IPS-18a (cell line): Measurements from ENCODE around the gene TMEM219.
"Not testable (repeated sequence)": the region's sequence is repeated elsewhere in the genome, so short reads cannot be mapped to it uniquely, and the experiment has no call there.

ENCODE experiments used
- H3K27ac ChIP-seq: one replicate; pipeline ENCODE4 v1.5.1; 2013; ENCODE audit warnings: low read length
- H3K27me3 ChIP-seq: one replicate; pipeline ENCODE4 v1.6.1; 2013; ENCODE audit warnings: mild to moderate bottlenecking, low read length; ENCODE audit not compliant: control insufficient read depth, insufficient read depth
- H3K36me3 ChIP-seq: one replicate; pipeline ENCODE4 v1.6.1; 2013; ENCODE audit warnings: low read depth, low read length; ENCODE audit not compliant: control insufficient read depth
- H3K4me1 ChIP-seq: one replicate; pipeline ENCODE4 v1.6.1; 2013; ENCODE audit warnings: low read depth, low read length; ENCODE audit not compliant: control insufficient read depth
- H3K4me3 ChIP-seq: one replicate; pipeline ENCODE4 v1.5.1; 2013; ENCODE audit warnings: low read length
- H3K9ac ChIP-seq: one replicate; pipeline ENCODE4 v1.6.1; 2013; ENCODE audit warnings: mild to moderate bottlenecking, low read length, moderate library complexity
- H3K9me3 ChIP-seq: one replicate; pipeline ENCODE4 v1.6.1; 2013; ENCODE audit warnings: low read depth, low read length; ENCODE audit not compliant: control insufficient read depth

Gene TMEM219

DNA sequence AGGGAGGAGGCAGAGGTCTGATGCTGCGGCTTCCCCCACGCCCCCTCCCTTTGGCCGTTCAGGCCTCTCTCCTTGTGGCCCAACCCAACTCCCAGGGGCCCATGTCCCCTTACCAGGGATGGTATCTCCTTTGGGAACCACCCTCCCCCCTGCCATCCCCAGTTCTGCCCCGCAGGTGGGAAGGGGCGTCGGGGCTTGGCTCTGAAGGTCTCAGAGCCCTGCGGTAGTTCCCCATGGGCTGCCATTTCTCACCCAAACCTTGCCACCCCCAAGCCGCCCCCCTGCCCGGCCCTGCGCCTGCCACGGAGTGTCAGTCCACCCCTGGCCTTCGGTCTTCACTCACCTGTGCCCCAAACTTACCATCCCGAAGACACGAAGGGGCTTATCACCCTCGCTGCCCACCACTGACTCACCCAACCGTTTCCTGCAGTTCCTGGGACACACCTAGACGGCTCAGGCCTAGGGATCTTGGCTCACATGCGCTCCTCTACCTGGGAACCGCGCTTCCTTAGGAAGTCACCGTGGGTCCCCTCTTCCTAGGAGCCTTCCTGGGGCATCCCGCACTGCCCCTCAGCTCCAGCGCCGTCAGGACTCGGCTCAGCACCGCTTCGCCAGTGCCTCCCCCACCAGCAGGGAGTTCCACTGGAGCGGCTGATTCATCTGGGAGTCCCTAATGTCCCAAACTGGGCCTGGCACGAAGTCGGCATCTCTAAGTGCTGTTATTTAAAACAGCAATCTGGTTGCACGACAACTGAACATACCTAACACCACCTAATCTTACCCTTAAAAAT lies 50.0 kb downstream of the TMEM219 start:
- H3K4me1 ChIP-seq = peaks cover 4% of the 10 kb centered on the region
- no peaks in the 10 kb centered on the region for H3K36me3 ChIP-seq
- H3K27me3 ChIP-seq = peaks cover 25% of the 10 kb centered on the region
- H3K4me3 ChIP-seq = peak overlapping the region; percentile 74
- H3K27ac ChIP-seq = no peak overlapping the region
- H3K9ac ChIP-seq = no peak overlapping the region
- H3K9me3 ChIP-seq = no peaks in the 10 kb centered on the region

DNA sequence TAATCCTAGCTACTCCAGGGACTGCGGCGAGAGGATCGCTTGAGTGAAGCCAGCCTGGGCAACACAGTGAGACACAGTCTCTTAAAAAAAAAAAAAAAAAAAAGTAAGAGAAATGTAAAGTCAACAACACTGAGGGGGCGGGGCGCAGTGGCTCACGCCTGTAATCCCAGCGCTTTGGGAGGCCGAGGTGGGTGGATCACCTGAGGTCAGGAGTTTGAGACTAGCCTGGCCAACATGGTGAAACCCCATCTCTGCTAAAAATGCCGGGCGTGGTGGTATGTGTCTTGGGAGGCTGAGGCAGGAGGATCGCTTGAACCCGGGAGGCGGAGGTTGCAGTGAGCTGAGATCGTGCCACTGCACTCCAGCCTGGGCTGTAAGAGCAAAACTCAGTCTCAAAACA lies 50.7 kb downstream of the TMEM219 start:
- not testable (repeated sequence) for H3K9ac ChIP-seq, H3K4me3 ChIP-seq
- peaks cover 25% of the 10 kb centered on the region for H3K27me3 ChIP-seq

DNA sequence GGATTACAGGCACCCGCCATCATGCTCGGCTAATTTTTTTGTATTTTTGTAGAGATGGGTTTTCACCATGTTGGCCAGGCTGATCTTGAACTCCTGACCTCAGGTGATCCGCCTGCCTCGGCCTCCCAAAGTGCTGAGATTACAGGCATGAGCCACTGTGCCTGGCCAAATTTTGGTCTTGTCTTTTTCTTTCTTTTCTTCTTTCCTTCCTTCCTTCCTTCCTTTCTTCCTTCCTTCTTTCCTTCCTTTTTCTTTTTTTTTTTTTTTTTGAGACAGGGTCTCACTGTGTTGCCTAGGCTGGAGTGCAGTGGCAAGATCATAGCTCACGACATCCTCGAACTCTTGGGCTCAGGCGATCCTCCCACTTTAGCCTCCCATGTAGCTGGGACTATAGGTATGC lies 53.6 kb downstream of the TMEM219 start:
- H3K36me3 ChIP-seq, H3K4me3 ChIP-seq, H3K4me1 ChIP-seq, H3K9me3 ChIP-seq, H3K9ac ChIP-seq, H3K27ac ChIP-seq: not testable (repeated sequence)
- peaks cover 12% of the 10 kb centered on the region for H3K27me3 ChIP-seq

More for the DNA sequence above, 50.7 kb downstream of the TMEM219 start:
- not testable (repeated sequence) for H3K9me3 ChIP-seq, H3K27ac ChIP-seq, H3K36me3 ChIP-seq, H3K4me1 ChIP-seq

DNA sequence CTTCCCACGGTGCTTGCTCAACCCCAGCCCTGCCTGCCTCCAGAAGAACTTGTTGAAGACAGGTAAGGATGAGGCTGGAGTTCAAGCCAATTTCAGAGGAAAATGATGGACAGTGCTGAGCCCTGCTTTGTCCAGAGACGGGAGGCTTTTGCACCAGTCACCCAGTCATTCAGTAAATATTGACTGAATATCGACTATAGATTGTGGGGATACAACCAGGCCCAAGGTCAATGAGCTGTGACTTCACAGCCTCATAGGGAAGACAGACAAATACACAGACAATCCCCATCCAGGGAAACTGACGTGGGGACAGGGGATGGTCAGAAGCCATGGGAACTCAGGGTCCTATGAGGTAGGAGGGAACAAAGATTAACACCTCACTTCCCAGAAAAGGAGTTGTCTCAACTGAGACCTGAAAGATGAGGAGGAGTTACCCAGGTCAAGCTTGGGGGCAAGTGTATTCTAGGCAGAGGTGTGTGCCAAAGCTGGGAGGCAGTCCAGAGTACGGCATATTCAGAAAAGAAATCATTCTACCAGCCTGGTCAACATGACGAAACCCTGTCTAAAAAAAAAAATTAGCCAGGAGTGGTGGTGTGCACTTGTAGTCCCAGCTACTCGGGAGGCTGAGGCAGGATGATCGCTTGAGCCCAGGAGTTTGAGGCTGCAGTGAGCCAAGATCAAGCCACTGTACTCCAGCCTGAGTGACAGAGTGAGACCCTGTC lies 54.8 kb downstream of the TMEM219 start:
- H3K4me1 ChIP-seq = no peaks in the 10 kb centered on the region
- no peak overlapping the region for H3K27ac ChIP-seq

DNA sequence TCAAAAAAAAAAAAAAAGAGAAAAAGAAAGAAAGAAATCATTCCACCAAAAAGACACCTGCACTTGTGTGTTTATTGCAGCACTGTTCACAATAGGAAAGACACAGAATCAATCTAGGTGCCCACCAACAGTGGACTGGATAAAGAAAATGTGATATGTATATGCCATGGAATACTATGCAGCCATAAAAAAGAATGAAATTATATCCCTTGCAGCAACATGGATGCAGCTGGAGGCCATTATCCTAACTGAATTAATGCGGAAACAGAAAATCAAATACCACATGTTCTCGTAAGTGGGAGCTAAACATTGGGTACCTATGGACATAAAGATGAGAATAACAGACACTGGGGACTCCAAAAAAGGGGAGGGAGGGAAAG lies 55.4 kb downstream of the TMEM219 start:
- no peaks in the 10 kb centered on the region for H3K36me3 ChIP-seq
- H3K9ac ChIP-seq = no peak overlapping the region
- H3K4me1 ChIP-seq = no peaks in the 10 kb centered on the region
- H3K27me3 ChIP-seq = peaks cover 1% of the 10 kb centered on the region
- no peak overlapping the region for H3K27ac ChIP-seq
- H3K4me3 ChIP-seq = no peak overlapping the region
- no peaks in the 10 kb centered on the region for H3K9me3 ChIP-seq

More for the DNA sequence above, 54.8 kb downstream of the TMEM219 start:
- Histone ChIP-seq H3K4me3 (no peak overlapping the region), H3K27me3 (peaks cover 7% of the 10 kb centered on the region), H3K9me3 (no peaks in the 10 kb centered on the region), H3K36me3 (no peaks in the 10 kb centered on the region), H3K9ac (no peak overlapping the region)

DNA sequence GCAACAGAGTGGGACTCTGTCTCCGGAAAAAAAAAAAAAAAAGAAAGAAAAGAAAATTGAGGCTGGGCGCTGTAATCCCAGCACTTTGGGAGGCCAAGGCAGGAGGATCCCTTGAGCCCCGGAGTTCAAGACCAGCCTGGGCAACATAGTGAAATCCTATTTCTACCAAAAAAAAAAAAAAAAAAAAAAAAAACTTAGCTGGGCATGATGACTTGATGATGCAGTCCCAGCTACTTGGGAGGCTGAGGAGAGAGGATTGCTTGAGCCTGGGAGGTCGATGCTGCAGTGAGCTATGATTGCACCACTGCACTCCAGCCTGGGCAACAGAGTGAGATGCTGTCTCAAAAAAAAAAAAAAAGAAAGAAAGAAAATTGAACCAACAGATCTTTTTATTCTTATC lies 56.1 kb downstream of the TMEM219 start:
- not testable (repeated sequence) for H3K9ac ChIP-seq, H3K27me3 ChIP-seq, H3K4me1 ChIP-seq, H3K27ac ChIP-seq, H3K4me3 ChIP-seq, H3K36me3 ChIP-seq, H3K9me3 ChIP-seq

DNA sequence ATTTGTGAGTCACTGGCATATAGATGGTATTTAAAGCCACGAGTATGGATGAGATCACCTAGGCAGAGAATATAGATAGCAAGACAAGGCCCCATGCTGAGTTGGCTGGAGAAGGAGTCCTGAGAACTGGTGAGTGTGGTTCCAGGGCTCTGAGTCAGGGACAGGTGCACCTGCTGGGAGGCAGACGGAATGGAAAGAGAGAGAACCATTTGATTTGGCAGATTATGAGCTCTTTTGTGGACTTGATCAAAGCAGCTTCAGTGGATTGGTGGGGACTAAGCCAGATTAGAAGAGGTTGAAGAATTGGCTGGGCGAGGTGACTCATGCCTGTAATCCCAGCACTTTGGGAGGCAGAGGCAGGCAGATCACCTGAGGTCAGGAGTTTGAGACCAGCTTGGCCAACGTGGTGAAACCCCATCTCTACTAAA lies 56.9 kb downstream of the TMEM219 start:
- Histone ChIP-seq H3K36me3 (no peaks in the 10 kb centered on the region), H3K4me3 (no peak overlapping the region), H3K4me1 (no peaks in the 10 kb centered on the region), H3K9me3 (no peaks in the 10 kb centered on the region), H3K9ac (no peak overlapping the region), H3K27me3 (no peaks in the 10 kb centered on the region), H3K27ac (no peak overlapping the region)
